HCT116 (cell line): ENCODE data around the gene POR. TPM values are rescaled to one million over a fixed set of nuclear protein-coding genes. Genes with fewer than 3 reads are reported as not detected.

ENCODE experiments used
- ATAC-seq: fragments of 200-7000 bp; cut with Tn5 transposase; 2 replicates; pipeline ENCODE4 v1.9.1; 2020; ENCODE audit warnings: mild to moderate bottlenecking, moderate library complexity
- BruUV-seq: library from RNA; stranded (reverse); fragments of 400-500 nt; replicated peaks from 2 replicates; lab custom pipeline; 2021; lab: Mats Ljungman, UMichigan
- CTCF ChIA-PET: fragments of 300-600 bp; sonication (Branson Sonifier 250); formaldehyde crosslinking; loops from one replicate; lab custom pipeline; 2021; ENCODE audit warnings: antibody characterized with exemption; lab: Charles Lee
- POLR2A ChIA-PET: fragments of 300-600, 350-600 bp; sonication (Branson Sonifier 250); formaldehyde crosslinking; loops from one replicate; lab custom pipeline; 2021; ENCODE audit warnings: antibody characterized with exemption; lab: Charles Lee
- RAD21 ChIA-PET, 2 experiments: fragments of 300-600 bp; sonication (Branson Sonifier 250); formaldehyde crosslinking; loops; one replicate each; lab custom pipeline; 2023; ENCODE audit warnings: low total read pairs in 2 of 2; ENCODE audit not compliant: uncharacterized antibody in 2 of 2, unreplicated experiment in 2 of 2, low non-redundant PET in 1 of 2; lab: Charles Lee
- DNase-seq: peaks from one replicate; pipeline ENCODE4 v3.0.0-alpha.2; 2010; ENCODE audit warnings: low read depth, low spot score
- H2AFZ ChIP-seq: fragments of 200-600 bp; shearing (Covaris generic), sonication (generic); 2 replicates; pipeline ENCODE4 v1.6.1; 2017; ENCODE audit warnings: low read depth, mixed run types, mixed read lengths, antibody characterized with exemption, low read length; ENCODE audit not compliant: poor library complexity, severe bottlenecking
- H3K27ac ChIP-seq: 2 replicates; pipeline ENCODE4 v1.5.1; 2012; ENCODE audit warnings: low read depth, low read length
- H3K27me3 ChIP-seq: fragments of 200-600 bp; sonication (generic); 2 replicates; pipeline ENCODE4 v1.6.1; 2016; ENCODE audit warnings: mixed run types, low read length, mixed read lengths; ENCODE audit not compliant: insufficient read depth
- H3K36me3 ChIP-seq, 2 experiments: fragments of 200-500 bp in 1 of 2; fragments of 200-600 bp in 1 of 2; sonication (Bioruptor generic) in 1 of 2; sonication (generic) in 1 of 2; 2 replicates each; pipeline versions ENCODE4 v1.5.1 to v1.6.1; 2014 to 2016; ENCODE audit warnings: low read length in 2 of 2, inconsistent platforms in 1 of 2, mixed read lengths in 1 of 2, mixed run types in 1 of 2; ENCODE audit not compliant: insufficient read depth in 2 of 2, control insufficient read depth in 1 of 2
- H3K4me1 ChIP-seq, 2 experiments: fragments of 200-600 bp in 1 of 2; sonication (generic) in 1 of 2; 2 replicates each; pipeline versions ENCODE4 v1.5.1 to v1.6.1; 2012 to 2017; ENCODE audit warnings: low read length in 2 of 2, inconsistent platforms in 1 of 2, mild to moderate bottlenecking in 1 of 2, mixed read lengths in 1 of 2, mixed run types in 1 of 2, moderate library complexity in 1 of 2; ENCODE audit not compliant: insufficient read depth in 2 of 2, control insufficient read depth in 1 of 2
- H3K4me2 ChIP-seq: fragments of 200-600 bp; sonication (generic); 2 replicates; pipeline ENCODE4 v1.6.1; 2017; ENCODE audit warnings: mixed run types, low read length, mixed read lengths
- H3K4me3 ChIP-seq, 2 experiments: fragments of 200-600 bp in 1 of 2; sonication (generic) in 1 of 2; replicated peaks in 1 of 2; 2 replicates each; pipeline ENCODE4 v1.5.1; 2011 to 2016; ENCODE audit warnings: low read length in 2 of 2, control low read depth in 1 of 2, low read depth in 1 of 2, mild to moderate bottlenecking in 1 of 2, mixed read lengths in 1 of 2, mixed run types in 1 of 2
- H3K79me2 ChIP-seq: fragments of 200-600 bp; sonication (generic); 2 replicates; pipeline ENCODE4 v1.6.1; 2017; ENCODE audit warnings: mild to moderate bottlenecking, mixed run types, low read length, moderate library complexity, mixed read lengths; ENCODE audit not compliant: insufficient read depth
- H3K9ac ChIP-seq: fragments of 200-600 bp; sonication (generic); 2 replicates; pipeline ENCODE4 v1.6.1; 2016; ENCODE audit warnings: low read length, mixed read lengths
- H3K9me2 ChIP-seq: fragments of 200-600 bp; sonication (generic), shearing (Covaris generic); 2 replicates; pipeline ENCODE4 v1.6.1; 2017; ENCODE audit warnings: mixed run types, mild to moderate bottlenecking, moderate library complexity; ENCODE audit not compliant: insufficient read depth
- H3K9me3 ChIP-seq, 2 experiments: fragments of 200-500 bp in 1 of 2; fragments of 200-600 bp in 1 of 2; sonication (Bioruptor generic) in 1 of 2; sonication (generic) in 1 of 2; 2 replicates each; pipeline ENCODE4 v1.6.1; 2014 to 2017; ENCODE audit warnings: low read length in 2 of 2, mixed read lengths in 2 of 2, inconsistent platforms in 1 of 2, low read depth in 1 of 2, mild to moderate bottlenecking in 1 of 2, mixed run types in 1 of 2, moderate library complexity in 1 of 2; ENCODE audit not compliant: control insufficient read depth in 1 of 2, insufficient read depth in 1 of 2
- H4K20me1 ChIP-seq: fragments of 200-600 bp; sonication (generic), shearing (Covaris generic); 2 replicates; pipeline ENCODE4 v1.6.1; 2017; ENCODE audit warnings: mixed run types, mild to moderate bottlenecking, moderate library complexity; ENCODE audit not compliant: insufficient read depth
- CBX3 ChIP-seq: IDR thresholded peaks from 2 replicates; pipeline ENCODE4 v1.6.1; 2012; ENCODE audit warnings: low read depth
- CEBPB ChIP-seq: IDR thresholded peaks from 2 replicates; pipeline ENCODE4 v1.6.1; 2012; ENCODE audit warnings: low read depth
- FOSL1 ChIP-seq: IDR thresholded peaks from 2 replicates; pipeline ENCODE4 v1.6.1; 2012; ENCODE audit warnings: low read depth
- POLR2A ChIP-seq: IDR thresholded peaks from 2 replicates; pipeline ENCODE4 v1.7.0; 2011; ENCODE audit warnings: borderline replicate concordance; ENCODE audit not compliant: insufficient read depth, insufficient read length; ENCODE audit errors: extremely low read depth
- POLR2AphosphoS5 ChIP-seq: IDR thresholded peaks from 2 replicates; pipeline ENCODE4 v1.6.1; 2011; ENCODE audit warnings: mild to moderate bottlenecking, low read depth, low read length, moderate library complexity
- RAD21 ChIP-seq: IDR thresholded peaks from 2 replicates; pipeline ENCODE4 v1.6.1; 2012; ENCODE audit warnings: low read depth, mild to moderate bottlenecking
- SIN3A ChIP-seq: IDR thresholded peaks from 2 replicates; pipeline ENCODE4 v1.6.1; 2012; ENCODE audit warnings: low read depth
- SP1 ChIP-seq: IDR thresholded peaks from 2 replicates; pipeline ENCODE4 v1.6.1; 2012; ENCODE audit warnings: low read depth
- TCF7L2 ChIP-seq: IDR thresholded peaks from 2 replicates; pipeline ENCODE4 v1.7.0; 2011; ENCODE audit warnings: borderline replicate concordance, inconsistent platforms; ENCODE audit not compliant: insufficient read depth, insufficient read length; ENCODE audit errors: extremely low read depth
- YY1 ChIP-seq: IDR thresholded peaks from 2 replicates; pipeline ENCODE4 v1.6.1; 2011; ENCODE audit warnings: low read length, low read depth, moderate library complexity, mild to moderate bottlenecking; ENCODE audit not compliant: insufficient replicate concordance; ENCODE audit errors: extremely low read depth
- ZNF274 ChIP-seq: fragments of 200-500 bp; sonication (Bioruptor generic); IDR thresholded peaks from 2 replicates; pipeline ENCODE4 v1.6.1; 2014; ENCODE audit warnings: mild to moderate bottlenecking, low read depth, low read length, inconsistent platforms
- intact Hi-C: fragments of 100-400 bp; cut with micrococcal nuclease; formaldehyde crosslinking; loops from 2 replicates; pipeline ENCODE4 v1.10.0; 2022
- total RNA-seq: library from RNA; stranded (reverse); gene quantifications from one replicate; pipeline ENCODE4 v1.2.1, GENCODE V29; 2021; ENCODE audit not compliant: unreplicated experiment
- TF ChIP-seq, protein P1 (sequence below): IDR thresholded peaks from 2 replicates; pipeline ENCODE4 v1.6.1; 2011; ENCODE audit warnings: mild to moderate bottlenecking, low read length, moderate library complexity; ENCODE audit not compliant: insufficient replicate concordance; ENCODE audit errors: extremely low read depth
- TF ChIP-seq, protein P2 (sequence below): IDR thresholded peaks from 2 replicates; pipeline ENCODE4 v1.6.1; 2012
- TF ChIP-seq, protein P3 (sequence below), 3 experiments: fragments of 200-600 bp in 1 of 3; sonication (generic) in 1 of 3; IDR thresholded peaks in 2 of 3; conservative IDR thresholded peaks in 1 of 3; 2 replicates each; pipeline ENCODE4 v1.5.1; 2012 to 2017; ENCODE audit warnings: low read depth in 2 of 3, low read length in 2 of 3, antibody characterized with exemption in 1 of 3, borderline replicate concordance in 1 of 3, control low read depth in 1 of 3, mild to moderate bottlenecking in 1 of 3, mixed read lengths in 1 of 3, mixed run types in 1 of 3, moderate library complexity in 1 of 3; ENCODE audit not compliant: insufficient read depth in 1 of 3
- TF ChIP-seq, protein P4 (sequence below): IDR thresholded peaks from 2 replicates; pipeline ENCODE4 v1.6.1; 2012; ENCODE audit warnings: low read depth

The POR gene
- total RNA-seq, 1 experiment from 2014 or later: 120 TPM

DNA sequence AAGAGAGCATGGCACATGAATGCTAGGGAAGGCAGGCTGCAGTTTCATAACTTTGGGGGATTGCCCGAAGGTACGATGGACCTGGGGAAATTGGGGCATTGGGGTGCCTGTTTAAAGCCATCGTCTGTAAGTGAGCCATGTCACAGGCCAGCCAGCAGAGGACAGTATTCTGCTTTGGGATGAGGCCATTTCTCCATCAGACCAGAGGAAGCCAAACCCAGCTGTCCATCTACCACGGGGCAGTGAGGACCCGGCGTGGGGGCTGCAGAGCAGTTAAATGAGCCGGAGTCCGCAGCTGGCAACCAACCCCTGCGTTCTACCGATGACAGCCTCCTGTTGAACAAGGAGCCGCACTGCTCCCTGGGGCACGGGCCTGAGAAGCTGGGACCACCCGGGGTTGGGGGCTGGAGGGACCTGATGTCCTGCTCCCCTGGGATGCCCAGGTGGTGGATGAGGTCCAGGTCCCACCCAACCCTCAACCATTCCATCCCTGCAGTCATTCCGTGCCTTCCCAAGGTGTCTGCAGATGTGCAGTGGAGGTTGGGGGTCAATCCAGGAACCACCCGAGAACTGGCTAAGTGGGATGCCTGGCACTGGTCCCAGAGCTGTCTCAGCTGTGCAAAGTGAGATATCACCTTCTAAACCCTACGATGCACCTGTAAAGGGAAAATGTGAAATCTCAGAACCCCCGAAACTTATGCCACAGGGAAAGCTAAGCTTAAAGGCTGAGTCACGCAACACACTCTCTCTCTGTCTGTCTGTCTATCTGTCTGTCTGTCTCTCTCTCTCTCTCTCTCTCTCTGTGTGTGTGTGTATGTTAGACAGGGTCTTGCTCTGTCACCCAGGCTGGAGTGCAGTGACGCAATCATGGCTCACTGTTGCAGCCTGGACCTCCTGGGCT, 48.2 kb upstream of the POR start:
- DNase-seq: peak; percentile 48
- Histone ChIP-seq H3K9ac (no peak overlapping the region), H2AFZ (peak overlapping the region; percentile 61), H3K27ac (no peak overlapping the region), H4K20me1 (no peaks in the 10 kb centered on the region), H3K4me2 (peak overlapping the region; percentile 56), H3K27me3 (no peaks in the 10 kb centered on the region), H3K4me1 (peaks cover 0 to 8% of the 10 kb centered on the region in 2 experiments; a peak in 2 of 4 replicates), H3K9me3 (no peaks in the 10 kb centered on the region), H3K9me2 (no peaks in the 10 kb centered on the region), H3K4me3 (no peak overlapping the region), H3K79me2 (no peaks in the 10 kb centered on the region), H3K36me3 (no peaks in the 10 kb centered on the region)
- CTCF ChIA-PET: interaction anchor here (0.6 to 3.6 kb wide), 12 partner anchors 8 to 1799 kb away, joined by 3 to 72 read pairs (median 3); no protein-coding TSS in a partner anchor
- POLR2A ChIA-PET: interaction anchor here (0.7 to 1.5 kb wide), 3 partner anchors 127 to 153 kb away, joined by 3 to 4 read pairs (median 3); no protein-coding TSS in a partner anchor
- RAD21 ChIA-PET: interaction anchor here (1.0 to 1.5 kb wide), 3 partner anchors 63 to 153 kb away, joined by 3 to 22 read pairs (median 16); no protein-coding TSS in a partner anchor
- ATAC-seq: peak; percentile 94
- intact Hi-C loops: loop anchor here (1.0 to 2.0 kb wide), 2 partner anchors 154 to 264 kb away; no protein-coding TSS in a partner anchor
- BruUV-seq: no TSS peak
- TF ChIP-seq, protein P1, sequence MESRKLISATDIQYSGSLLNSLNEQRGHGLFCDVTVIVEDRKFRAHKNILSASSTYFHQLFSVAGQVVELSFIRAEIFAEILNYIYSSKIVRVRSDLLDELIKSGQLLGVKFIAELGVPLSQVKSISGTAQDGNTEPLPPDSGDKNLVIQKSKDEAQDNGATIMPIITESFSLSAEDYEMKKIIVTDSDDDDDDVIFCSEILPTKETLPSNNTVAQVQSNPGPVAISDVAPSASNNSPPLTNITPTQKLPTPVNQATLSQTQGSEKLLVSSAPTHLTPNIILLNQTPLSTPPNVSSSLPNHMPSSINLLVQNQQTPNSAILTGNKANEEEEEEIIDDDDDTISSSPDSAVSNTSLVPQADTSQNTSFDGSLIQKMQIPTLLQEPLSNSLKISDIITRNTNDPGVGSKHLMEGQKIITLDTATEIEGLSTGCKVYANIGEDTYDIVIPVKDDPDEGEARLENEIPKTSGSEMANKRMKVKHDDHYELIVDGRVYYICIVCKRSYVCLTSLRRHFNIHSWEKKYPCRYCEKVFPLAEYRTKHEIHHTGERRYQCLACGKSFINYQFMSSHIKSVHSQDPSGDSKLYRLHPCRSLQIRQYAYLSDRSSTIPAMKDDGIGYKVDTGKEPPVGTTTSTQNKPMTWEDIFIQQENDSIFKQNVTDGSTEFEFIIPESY: no peak
- TF ChIP-seq CBX3 (no peak), RAD21 (peak; percentile 99), CEBPB (no peak), FOSL1 (no peak), YY1 (peak; percentile 71), POLR2AphosphoS5 (no peak), SP1 (no peak), TCF7L2 (no peak), ZNF274 (no peak), POLR2A (no peak), SIN3A (no peak)
- TF ChIP-seq, protein P2, sequence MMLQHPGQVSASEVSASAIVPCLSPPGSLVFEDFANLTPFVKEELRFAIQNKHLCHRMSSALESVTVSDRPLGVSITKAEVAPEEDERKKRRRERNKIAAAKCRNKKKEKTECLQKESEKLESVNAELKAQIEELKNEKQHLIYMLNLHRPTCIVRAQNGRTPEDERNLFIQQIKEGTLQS: no peak
- TF ChIP-seq, protein P3, sequence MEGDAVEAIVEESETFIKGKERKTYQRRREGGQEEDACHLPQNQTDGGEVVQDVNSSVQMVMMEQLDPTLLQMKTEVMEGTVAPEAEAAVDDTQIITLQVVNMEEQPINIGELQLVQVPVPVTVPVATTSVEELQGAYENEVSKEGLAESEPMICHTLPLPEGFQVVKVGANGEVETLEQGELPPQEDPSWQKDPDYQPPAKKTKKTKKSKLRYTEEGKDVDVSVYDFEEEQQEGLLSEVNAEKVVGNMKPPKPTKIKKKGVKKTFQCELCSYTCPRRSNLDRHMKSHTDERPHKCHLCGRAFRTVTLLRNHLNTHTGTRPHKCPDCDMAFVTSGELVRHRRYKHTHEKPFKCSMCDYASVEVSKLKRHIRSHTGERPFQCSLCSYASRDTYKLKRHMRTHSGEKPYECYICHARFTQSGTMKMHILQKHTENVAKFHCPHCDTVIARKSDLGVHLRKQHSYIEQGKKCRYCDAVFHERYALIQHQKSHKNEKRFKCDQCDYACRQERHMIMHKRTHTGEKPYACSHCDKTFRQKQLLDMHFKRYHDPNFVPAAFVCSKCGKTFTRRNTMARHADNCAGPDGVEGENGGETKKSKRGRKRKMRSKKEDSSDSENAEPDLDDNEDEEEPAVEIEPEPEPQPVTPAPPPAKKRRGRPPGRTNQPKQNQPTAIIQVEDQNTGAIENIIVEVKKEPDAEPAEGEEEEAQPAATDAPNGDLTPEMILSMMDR (IDR thresholded peaks at IDR 0.05 in 2 of 3, conservative IDR thresholded peaks at IDR 0.05 in 1 of 3; ENCODE audit: borderline replicate concordance in 1 of 3, insufficient read depth in 1 of 3, low read depth in 2 of 3, low read length in 2 of 3): peak; percentile 92 to 98 (median 92)
- TF ChIP-seq, protein P4, sequence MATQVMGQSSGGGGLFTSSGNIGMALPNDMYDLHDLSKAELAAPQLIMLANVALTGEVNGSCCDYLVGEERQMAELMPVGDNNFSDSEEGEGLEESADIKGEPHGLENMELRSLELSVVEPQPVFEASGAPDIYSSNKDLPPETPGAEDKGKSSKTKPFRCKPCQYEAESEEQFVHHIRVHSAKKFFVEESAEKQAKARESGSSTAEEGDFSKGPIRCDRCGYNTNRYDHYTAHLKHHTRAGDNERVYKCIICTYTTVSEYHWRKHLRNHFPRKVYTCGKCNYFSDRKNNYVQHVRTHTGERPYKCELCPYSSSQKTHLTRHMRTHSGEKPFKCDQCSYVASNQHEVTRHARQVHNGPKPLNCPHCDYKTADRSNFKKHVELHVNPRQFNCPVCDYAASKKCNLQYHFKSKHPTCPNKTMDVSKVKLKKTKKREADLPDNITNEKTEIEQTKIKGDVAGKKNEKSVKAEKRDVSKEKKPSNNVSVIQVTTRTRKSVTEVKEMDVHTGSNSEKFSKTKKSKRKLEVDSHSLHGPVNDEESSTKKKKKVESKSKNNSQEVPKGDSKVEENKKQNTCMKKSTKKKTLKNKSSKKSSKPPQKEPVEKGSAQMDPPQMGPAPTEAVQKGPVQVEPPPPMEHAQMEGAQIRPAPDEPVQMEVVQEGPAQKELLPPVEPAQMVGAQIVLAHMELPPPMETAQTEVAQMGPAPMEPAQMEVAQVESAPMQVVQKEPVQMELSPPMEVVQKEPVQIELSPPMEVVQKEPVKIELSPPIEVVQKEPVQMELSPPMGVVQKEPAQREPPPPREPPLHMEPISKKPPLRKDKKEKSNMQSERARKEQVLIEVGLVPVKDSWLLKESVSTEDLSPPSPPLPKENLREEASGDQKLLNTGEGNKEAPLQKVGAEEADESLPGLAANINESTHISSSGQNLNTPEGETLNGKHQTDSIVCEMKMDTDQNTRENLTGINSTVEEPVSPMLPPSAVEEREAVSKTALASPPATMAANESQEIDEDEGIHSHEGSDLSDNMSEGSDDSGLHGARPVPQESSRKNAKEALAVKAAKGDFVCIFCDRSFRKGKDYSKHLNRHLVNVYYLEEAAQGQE: no peak
